GM19193 (cell line): ENCODE data around the gene GFOD1.

Experiments
- POLR2A ChIP-seq: IDR thresholded peaks from 4 replicates; pipeline ENCODE4 v1.6.1; 2011; ENCODE audit not compliant: insufficient read depth, insufficient read length; ENCODE audit errors: extremely low read depth

Gene GFOD1, protein sequence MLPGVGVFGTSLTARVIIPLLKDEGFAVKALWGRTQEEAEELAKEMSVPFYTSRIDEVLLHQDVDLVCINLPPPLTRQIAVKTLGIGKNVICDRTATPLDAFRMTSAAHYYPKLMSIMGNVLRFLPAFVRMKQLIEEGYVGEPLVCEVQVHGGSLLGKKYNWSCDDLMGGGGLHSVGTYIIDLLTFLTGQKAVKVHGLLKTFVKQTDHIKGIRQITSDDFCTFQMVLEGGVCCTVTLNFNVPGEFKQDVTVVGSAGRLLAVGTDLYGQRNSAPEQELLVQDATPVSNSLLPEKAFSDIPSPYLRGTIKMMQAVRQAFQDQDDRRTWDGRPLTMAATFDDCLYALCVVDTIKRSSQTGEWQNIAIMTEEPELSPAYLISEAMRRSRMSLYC

DNA sequence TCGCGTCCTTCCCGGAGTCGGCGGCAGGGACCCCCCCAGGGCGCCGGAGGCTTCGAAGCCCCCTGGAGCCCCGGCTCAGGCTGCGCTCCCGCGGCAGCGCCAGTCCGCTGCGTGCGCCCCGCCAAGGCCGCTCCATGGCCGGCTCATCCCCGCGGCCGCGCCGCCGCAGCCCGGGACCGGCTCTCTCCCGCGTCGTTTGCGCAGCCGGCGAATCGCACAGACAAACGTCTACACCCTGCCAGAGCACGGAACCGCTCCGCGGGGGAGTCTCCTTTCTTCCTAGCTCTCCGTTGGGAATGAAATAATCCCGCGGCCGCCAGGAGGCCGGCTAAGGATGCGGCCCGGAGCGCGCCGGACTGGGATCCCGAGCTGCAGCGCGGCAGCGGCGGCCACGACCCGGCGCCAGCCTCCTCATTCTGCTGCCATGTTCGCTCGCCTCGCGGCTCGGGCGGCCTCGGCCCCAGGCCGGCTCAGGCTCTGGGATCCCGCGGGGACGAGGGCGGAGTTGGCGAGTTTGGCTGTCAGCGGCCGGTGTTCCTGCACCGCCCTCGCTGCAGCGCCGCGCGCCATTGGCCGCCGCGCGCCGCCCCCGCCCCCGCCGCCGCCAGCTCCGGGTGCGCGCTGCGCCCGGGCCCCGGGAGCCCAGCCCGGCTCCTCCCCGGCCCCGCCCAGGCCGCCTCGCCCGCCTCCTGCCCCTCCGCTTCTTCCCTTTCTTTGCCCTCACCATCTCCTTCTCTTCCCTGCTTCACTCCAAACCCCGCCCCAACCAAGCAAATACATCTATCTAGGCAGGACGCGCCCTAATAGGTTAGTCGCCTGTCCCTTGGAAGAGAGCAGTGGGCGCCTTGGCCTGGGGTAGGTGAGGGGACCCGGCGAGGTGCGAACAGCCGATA, at the start of gene GFOD1:
GFOD1 (minus strand) TSS at position 479 of the 893 bp plus-strand sequence. CDS start 710 bp downstream, outside the sequence.
- peak; percentile 85 for TF ChIP-seq POLR2A

DNA sequence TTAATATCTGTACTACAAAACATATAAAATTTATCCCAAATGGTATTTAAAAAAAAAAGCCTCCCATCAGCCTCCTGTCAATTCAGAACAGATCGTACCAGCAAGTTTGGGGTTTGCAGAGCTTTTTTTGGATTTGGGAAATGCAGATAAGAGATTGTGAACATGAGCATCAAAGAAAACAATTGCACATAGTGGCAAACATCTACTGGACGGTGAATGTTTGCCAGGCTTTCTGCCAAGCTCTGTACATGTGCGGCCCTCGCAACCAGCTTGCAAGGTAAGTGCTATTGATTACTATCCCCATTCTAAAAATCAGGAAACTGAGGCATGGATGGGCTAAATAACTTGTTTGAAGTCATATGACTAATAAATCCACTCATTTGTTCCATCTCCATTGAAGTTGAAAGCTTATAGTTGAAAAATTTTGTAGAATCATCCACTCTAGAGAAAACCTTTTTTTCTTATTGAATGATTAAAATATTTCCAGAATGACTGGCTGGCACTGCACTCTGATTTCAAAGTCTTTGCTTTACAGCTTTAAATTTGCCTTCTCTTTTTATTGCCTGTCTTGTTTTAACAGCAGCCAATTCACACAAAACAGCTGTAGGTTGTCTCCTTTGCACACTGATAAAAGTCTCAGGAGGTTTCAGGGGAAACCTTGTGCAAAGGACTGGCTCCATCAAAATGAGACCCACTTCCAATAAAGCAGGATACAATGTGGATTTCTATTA, 49.6 kb upstream of the GFOD1 start:
- TF ChIP-seq POLR2A = no peak

DNA sequence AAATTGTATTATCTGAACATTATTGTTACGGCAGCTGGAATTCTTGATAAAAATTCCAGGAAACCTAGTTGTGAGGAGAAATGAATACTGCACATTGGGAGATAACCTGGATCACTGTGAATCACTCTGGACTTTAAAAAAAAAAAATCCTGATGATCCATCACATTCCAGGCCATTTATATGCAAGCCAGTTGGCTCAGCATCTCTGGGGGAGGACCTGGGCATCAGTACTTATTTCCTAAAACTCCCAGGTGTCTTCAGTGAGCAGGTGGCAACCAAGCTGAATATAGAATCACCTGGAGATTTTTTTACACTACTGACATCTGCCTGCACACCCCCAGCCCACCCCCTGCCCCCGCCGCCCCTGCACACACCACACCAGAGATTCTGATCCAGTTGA, 47.9 kb upstream of the GFOD1 start:
- TF ChIP-seq POLR2A = no peak

DNA sequence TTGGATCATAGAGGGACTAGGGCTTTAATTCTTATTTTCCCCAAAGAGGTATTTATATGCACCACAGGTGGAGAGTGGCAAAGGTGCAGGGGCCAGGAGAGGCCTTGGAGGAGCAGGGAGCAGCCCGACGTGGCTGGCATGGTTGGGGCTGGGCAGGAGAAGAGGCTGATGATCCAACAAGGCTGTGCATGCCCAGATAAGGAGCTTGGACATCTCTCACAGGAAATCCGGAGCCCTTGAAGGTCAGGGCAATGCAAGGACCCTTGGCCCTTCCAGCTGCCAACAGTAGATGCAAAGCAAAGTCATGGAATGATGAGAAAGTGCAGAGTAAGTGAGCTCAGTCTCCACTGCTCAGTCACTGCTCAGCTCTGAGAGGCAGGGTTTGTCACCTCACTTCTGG, 47.1 kb upstream of the GFOD1 start:
- no peak for TF ChIP-seq POLR2A

DNA sequence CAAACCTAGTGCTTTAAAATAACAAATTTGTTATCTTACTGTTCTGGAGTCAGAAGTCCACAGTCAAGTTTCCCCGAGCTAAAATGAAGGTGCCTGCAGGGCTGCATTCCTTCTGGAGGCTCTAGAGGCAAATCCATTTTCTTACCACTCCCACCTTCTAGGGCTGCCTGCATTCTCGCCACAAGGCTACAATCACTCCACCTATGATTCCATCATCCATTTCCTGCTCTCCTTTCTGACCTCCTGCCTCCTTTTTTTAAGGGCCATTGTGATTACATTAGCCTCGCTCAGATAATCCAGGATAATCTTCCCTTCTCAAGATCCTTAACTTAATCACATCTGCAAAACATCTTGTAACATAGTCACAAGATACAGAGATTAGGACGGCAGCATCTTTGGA, 44.6 kb upstream of the GFOD1 start:
- no peak for TF ChIP-seq POLR2A

DNA sequence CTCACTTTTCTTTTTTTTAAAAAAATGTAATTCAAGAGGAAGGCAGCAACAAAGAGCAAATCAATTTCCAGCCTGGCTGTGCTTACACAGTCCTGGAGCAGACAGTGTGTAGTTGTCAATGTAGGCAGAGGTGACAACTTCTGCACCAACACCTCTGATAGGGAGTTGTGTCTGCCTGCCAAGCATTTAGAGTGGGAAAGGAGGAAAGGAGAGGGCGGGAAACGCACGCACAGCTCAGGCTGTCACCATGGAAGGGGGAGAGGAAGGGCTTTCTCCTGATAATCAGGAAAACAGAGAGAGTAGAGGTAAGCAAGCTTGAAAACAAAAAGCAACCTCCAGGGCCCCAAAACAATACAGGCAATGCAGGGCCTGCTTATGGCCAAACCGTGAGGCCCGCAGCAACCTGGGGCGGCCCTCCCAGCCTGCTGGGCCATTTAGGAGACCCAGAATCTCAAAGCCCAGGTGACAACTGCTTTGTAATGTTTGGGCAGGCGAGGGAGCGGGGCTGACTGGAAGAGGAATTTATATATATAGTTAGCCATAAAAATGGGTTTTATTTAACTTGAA, 41.5 kb upstream of the GFOD1 start:
- TF ChIP-seq POLR2A = no peak

DNA sequence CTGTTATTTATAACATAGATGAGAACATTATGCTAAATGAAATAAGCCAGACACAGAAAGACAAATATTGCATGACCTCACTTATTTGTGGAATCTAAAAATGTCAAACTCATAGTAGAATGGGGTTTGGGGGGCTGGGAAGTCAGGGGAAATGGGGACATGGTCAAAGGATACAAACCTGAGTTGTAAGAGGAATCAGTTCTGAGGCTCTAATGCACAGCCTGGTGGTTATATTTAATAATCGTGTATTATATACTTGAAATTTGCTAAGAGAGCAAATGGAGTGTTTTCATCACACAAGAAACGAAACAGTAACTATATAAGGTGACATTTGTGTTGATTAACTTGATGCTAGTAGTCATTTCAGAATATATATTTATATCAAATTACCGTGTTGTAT, 40.8 kb upstream of the GFOD1 start:
- TF ChIP-seq POLR2A = no peak

DNA sequence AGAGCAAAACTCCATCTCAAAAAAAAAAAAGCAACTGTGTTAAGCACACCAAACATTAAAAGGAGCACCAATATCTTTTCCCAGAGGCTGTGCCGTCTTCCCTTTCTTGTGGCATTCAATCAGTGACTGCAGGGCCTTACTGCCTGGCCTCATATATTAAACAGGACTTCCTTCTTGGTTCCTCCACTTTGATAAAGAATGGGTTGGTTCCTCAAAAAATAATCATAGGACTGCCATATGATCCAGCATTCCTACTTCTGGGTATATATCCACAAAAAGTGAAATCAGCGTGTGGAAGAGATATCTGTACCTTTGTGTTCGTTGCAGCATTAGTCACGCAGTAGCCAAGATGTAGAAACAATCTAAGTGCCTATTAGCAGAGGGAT, 40.3 kb upstream of the GFOD1 start:
- no peak for TF ChIP-seq POLR2A

DNA sequence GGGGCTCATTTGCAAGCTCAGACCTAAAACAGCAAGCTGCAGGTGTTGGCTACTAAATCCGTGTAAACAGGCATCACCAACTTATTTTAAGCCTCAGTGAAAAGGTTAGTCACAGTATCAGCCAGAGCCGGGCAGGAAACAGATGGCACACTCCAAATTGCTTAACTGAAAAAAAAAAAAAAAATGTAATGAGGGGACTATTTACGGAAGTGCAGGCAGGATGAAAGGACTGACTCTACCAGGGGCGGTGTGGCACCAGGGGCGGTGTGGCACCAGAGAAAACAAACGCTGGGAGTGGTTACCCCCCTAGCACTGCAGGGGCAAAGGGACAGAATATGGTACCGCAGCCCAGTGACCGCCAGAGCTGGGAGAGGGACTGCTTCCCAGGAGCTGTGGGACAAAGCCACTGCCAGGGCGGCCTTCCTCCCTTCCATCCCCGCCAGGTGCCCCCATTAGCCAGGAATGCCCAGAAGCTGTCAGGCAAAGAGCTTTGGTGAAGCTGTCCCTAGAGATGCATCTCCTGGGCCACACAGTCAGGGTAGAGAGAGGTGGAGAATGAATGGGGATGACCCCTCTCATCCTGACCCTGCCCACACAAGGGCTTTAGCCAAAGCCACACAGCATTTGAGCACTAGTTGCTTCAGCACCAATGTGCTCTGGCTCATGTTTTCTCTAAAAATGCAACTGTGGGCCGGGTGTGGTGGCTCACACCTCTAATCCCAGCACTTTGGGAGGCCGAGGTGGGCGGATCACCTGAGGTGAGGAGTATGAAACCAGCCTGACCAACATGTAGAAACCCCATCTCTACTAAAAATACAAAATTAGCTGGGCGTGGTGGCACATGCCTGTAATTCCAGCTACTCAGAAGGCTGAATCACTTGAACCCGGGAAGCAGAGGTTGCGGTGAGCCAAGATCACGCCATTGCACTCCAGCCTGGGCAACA, 39.6 kb upstream of the GFOD1 start:
- no peak for TF ChIP-seq POLR2A

DNA sequence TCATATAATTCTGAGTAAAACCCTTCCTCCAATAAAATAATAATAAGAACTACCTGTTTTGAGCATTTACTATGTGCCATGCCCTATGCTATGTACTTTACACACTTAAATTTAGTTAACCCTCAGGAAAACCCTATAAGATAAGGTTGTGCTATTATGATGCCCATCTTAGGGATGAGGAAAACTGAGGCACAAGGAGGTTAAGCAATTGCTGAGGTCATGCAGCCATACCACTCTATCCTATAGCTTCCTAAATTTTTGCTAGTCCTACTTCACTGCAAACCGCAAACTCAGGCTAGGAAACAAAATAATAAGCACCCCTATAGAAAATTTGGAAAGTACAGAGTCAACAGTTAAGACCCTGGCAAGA, 38.9 kb upstream of the GFOD1 start:
- TF ChIP-seq POLR2A = no peak

DNA sequence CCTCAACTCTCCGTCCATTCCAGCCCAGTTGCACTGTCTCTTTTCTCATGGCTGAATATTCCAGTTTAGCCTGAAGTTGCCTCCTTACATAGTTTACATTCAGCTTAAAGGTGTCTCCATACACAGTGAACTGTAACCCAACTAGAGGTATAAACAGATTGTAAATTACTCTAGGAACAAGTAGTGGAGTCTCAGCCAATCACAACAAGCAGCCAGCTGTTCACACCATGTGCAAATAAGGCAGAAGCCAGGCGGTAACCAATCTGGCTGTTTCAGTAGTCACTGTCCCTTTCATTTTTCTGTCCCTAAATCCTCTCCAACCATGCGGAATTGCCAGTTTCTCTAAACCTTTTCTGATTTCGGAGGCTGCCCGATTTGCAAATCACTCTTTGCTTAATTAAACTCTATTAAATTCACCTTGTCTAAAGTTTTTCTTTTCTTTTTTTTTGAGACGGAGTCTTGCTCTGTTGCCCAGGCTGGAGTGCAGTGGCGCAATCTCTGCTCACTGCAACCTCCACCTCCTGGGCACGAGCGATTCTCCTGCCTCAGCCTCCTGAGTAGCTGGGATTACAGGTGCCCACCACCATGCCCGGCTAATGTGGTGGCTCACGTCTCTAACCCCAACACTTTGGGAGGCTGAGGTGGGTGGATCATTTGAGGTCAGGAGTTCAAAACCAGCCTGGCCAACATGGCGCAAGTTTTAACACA, 37.6 kb upstream of the GFOD1 start:
- TF ChIP-seq POLR2A = no peak

DNA sequence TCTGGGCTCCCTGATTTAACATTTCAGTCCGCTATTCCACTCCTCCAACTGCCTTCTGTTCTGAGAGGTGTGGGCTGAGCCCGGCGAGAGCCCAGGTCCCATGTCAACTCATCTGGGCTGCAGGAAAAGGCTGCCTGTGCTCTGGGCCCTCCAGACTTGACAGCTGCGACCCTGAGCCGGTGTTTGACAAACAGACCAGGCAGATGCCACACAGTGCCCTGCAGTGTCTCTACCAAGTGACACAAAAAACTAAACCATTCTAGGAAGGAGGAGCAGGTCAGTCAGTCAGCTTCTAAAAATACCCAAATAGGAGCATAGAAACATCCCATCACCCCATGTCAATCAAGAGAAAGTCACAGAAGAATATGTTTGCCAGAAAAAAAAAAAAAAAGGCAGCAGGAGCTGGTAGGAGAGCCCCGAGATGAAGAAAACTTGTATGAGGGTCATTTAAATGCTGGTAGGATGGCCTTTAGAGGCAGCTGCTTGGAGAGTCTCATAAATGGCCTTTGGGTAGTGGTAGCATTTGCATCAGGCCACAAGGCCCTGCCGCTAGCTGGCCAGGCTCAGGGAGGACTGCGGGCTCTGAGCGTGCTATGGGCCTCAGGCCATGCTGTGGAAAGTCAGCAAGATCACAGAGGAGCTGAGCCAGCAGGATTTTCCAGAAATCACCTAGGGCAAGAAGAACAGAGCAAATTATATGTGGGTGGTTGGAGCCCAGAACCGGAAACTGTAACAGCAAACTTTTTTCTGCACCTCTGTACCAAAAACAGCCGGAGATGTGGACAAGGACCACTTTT, 36.6 kb upstream of the GFOD1 start:
- TF ChIP-seq POLR2A = no peak

DNA sequence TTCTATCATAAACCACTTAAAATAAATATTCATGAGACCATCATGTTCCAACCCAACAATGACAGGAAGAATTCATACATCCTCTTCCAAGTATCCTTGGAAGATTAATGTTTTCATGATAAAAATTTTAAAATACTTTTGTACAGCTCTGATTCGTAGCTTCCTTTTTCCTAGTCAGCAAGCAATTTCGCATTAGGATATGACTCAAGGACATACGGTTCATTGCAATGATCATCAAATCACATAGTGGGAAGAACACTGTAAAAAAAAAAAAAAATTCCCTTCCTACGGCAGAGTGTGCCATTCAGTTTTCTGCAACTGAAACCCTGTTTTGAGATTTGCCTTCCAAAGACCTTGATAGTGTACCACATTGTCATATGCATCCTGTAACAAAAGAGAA, 35.3 kb upstream of the GFOD1 start:
- TF ChIP-seq POLR2A = no peak

DNA sequence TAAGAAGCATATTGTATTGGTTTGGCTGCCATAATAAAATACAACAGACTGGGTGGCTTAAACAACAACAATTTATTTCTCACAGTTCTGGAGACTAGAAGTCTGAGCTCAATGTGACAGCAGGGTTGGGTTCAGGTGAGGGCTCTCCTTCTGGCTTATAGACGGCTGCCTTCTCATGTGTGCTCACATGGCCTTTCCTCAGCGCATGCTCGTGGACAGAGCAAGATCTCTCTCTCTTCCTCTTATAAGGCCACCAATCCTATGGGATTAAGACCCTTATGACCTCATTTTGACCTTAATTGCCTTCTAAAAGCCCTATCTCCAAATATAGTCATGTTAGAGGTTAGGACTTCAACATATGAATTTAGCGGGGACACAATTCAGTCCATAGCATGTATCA, 32.4 kb upstream of the GFOD1 start:
- TF ChIP-seq POLR2A = no peak
